Measurements from ENCODE around the gene VPS51. TPM values are rescaled to one million over a fixed set of nuclear protein-coding genes. Genes with fewer than 3 reads are reported as not detected.
A peak's percentile ranks its signal among the peaks of the same experiment; 100 is the strongest.

The VPS51 gene
- total RNA-seq, 4 donors from 2014 or later: 193 to 544 (median 439) TPM

DNA sequence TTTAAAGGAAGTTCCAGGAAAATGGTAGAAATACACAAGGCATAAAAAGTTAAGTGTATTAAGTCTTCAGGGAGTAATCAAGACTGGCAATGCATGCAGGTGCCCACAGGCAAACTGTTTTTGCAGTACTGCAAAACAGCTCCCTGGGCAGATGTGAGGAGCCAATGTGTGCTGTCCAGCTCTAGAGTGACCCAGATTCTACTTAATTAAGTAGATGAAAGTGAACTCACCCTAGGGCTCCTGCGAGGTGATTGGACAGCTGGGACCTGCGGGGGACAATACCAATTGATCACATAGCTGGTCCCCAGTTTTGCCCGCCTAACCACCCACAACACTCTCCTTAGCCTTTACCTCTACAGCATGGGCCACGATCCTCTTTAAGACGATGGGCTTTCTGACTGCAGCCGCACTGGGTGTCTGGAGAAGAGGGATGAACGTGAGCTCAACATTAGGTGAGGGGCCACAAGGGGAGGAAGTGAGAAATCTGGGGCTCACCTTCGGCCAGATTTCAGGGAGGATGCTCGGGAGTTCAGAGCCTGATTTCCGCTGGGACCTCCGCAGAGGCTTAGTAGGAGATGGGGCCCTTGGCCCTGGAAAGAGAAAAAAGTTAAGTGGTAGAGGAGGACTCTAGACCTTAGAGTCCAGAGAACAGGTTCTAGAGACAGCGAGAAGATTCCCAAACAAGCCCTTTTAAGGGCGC, 12.7 kb upstream of the VPS51 start:
- TF ChIP-seq EP300 (IDR thresholded peaks at IDR 0.05) (no peak), CTCF (IDR thresholded peaks at IDR 0.05) (no peak), POLR2A (IDR thresholded peaks at IDR 0.05) (no peak)
- H3K4me3 ChIP-seq: peak overlapping the region; percentile 65 to 89 (median 86)
- peaks cover 0 to 26% (median 19%) of the 10 kb centered on the region in 4 donors for H3K4me1 ChIP-seq
- WGBS, 2 donors: 5 to 7% methylated on average over 13 of the region's 13 CpGs
- no peaks in the 10 kb centered on the region for H3K27me3 ChIP-seq
- H3K9me3 ChIP-seq: no peaks in the 10 kb centered on the region
- no peak for DNase-seq (ENCODE audit: low spot score in 2 of 2)
- H3K27ac ChIP-seq: peak overlapping the region in 3 of 4 donors; percentile 96 to 98 (median 98)
- peaks cover 0 to 33% (median 5%) of the 10 kb centered on the region in 3 donors for H3K36me3 ChIP-seq

- WGBS, 2 donors: 0 to 1% methylated on average over 47 to 66 of the region's 79 CpGs
- H3K36me3 ChIP-seq: peaks cover 0 to 40% (median 5%) of the 10 kb centered on the region in 3 donors
- peaks cover 0 to 26% (median 19%) of the 10 kb centered on the region in 4 donors for H3K4me1 ChIP-seq
- no peaks in the 10 kb centered on the region for H3K9me3 ChIP-seq
- peak within 1 kb of the TSS; percentile 65 to 89 (median 86) for H3K4me3 ChIP-seq
- TF ChIP-seq CTCF (IDR thresholded peaks at IDR 0.05) (peak in 1 of 5 experiments; percentile 61), POLR2A (IDR thresholded peaks at IDR 0.05) (peak in 1 of 2 donors; percentile 59), EP300 (IDR thresholded peaks at IDR 0.05) (peak; percentile 98)
- no peaks in the 10 kb centered on the region for H3K27me3 ChIP-seq
- DNase-seq (ENCODE audit: low spot score in 2 of 2): peak; percentile 92 to 94
- H3K27ac ChIP-seq: peak within 1 kb of the TSS; percentile 88 to 98 (median 97)
These were observed 12.0 kb upstream of the VPS51 start, which contains the start of the genes CDCA5 and ZFPL1 for GRCh38 chr11:65083834-65084597. CDCA5 (minus strand) TSS chr11:65084040; CDS start chr11:65083978, 62 bp downstream. ZFPL1 (plus strand) TSS chr11:65084222; CDS start chr11:65084699, 477 bp downstream.

DNA sequence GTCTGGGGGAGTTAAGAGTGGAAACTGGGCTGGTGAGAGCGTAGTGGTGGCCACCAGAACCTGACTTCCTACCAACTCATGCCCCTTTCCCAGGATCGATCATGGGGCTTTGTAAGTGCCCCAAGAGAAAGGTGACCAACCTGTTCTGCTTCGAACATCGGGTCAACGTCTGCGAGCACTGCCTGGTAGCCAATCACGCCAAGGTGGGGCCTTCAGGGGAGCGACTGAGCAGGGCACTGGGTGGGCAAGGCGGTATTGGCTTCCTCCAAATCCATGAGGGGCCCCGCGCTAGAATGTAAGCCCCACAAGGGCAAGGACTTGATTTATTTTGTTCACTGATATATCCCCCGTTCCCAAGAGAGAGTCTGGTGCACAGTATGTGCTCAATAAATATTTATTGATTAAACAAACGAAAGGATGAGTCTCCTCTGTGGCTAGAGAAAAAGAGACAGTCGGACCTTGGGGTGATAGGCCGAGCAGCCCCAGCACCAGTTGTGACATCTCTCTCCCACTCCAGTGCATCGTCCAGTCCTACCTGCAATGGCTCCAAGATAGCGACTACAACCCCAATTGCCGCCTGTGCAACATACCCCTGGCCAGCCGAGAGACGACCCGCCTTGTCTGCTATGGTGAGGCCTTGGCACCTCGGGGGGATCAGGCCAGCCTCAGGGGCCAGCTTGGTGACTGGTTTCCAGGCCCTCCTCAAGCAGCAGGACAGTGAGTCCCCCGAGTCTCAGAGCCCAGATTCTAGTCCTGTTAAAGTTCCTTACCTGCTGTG, 11.2 kb upstream of the VPS51 start:
- TF ChIP-seq EP300 (IDR thresholded peaks at IDR 0.05) (no peak), POLR2A (IDR thresholded peaks at IDR 0.05) (no peak), CTCF (IDR thresholded peaks at IDR 0.05) (no peak)
- peaks cover 0 to 26% (median 19%) of the 10 kb centered on the region in 4 donors for H3K4me1 ChIP-seq
- WGBS, 2 donors: 47 to 58% methylated on average over 17 to 23 of the region's 23 CpGs
- H3K4me3 ChIP-seq: peak overlapping the region; percentile 65 to 89 (median 86)
- DNase-seq (ENCODE audit: low spot score in 2 of 2): no peak
- peaks cover 0 to 48% (median 5%) of the 10 kb centered on the region in 3 donors for H3K36me3 ChIP-seq
- H3K27ac ChIP-seq: peak overlapping the region; percentile 88 to 98 (median 97)
- H3K27me3 ChIP-seq: no peaks in the 10 kb centered on the region
- H3K9me3 ChIP-seq: no peaks in the 10 kb centered on the region

DNA sequence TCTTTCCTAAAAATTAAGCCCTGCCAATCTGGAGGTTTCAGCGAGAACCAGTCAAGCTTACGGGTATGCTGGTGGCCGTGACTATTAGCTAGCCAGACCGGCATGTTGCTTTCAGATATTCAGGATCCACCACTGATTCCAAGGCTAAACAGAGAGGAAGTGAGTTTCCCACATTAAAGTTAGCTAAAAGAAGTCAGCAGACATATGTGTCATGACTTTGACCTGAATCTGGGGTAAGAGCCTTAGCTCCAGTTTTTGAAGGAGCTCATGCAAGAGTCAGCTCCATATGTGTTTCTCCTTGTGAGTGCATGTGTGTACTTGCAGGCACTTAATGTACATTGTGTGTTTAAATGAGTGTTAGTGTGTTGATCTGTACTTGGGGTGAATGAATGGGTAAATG, 10.6 kb upstream of the VPS51 start:
- peaks cover 0 to 51% (median 5%) of the 10 kb centered on the region in 3 donors for H3K36me3 ChIP-seq

More for the DNA sequence above, 10.6 kb upstream of the VPS51 start:
- no peak overlapping the region for H3K27ac ChIP-seq
- H3K4me3 ChIP-seq: no peak overlapping the region
- DNase-seq (ENCODE audit: low spot score in 2 of 2): no peak
- TF ChIP-seq EP300 (IDR thresholded peaks at IDR 0.05) (no peak), CTCF (IDR thresholded peaks at IDR 0.05) (no peak), POLR2A (IDR thresholded peaks at IDR 0.05) (no peak)
- H3K27me3 ChIP-seq: no peaks in the 10 kb centered on the region
- H3K4me1 ChIP-seq: peaks cover 0 to 26% (median 19%) of the 10 kb centered on the region in 4 donors
- no peaks in the 10 kb centered on the region for H3K9me3 ChIP-seq
- WGBS, 2 donors: 89 to 91% methylated on average over 4 of the region's 4 CpGs

All from tibial nerve (tissue), 4 donors.